ENCODE data around the gene PDE1A.

PDE1A gene

GRCh38 chr2:182267971-182268370, 158.9 kb downstream of the PDE1A start:
- no peak for DNase-seq (ENCODE audit: low read depth in 2 of 2)

- DNase-seq (ENCODE audit: low read depth in 2 of 2), result no peak
Observed at GRCh38 chr2:182266909-182267308, 159.9 kb downstream of the PDE1A start.

GRCh38 chr2:182265718-182266117, 161.1 kb downstream of the PDE1A start:
- DNase-seq (ENCODE audit: low read depth in 2 of 2), result no peak

DNA sequence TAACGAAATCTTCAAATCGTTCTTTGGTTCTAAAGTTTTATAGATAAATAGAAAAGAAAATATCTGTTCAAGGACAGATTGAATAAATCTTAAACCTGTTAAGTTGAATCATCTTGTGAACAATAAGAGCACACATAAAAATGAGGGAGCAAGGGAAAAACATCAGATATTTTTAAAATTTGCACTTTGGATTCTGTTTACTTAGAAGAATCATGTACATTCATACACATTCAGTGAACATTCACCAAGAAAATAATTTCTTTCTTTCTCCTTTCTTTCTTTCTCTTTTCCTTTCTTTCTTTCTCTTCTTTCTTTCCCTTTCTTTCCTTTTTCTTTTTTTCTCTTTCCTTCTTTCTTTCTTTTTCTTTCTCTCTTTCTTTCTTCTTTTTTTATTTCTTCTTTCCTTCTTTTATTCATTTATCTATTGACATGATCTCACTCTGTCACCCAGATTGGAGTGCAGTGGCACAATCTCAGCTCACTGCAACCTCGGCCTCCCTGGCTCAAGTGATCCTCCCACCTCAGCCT, 164.9 kb downstream of the PDE1A start:
- no peak for DNase-seq (ENCODE audit: low read depth in 2 of 2)

DNA sequence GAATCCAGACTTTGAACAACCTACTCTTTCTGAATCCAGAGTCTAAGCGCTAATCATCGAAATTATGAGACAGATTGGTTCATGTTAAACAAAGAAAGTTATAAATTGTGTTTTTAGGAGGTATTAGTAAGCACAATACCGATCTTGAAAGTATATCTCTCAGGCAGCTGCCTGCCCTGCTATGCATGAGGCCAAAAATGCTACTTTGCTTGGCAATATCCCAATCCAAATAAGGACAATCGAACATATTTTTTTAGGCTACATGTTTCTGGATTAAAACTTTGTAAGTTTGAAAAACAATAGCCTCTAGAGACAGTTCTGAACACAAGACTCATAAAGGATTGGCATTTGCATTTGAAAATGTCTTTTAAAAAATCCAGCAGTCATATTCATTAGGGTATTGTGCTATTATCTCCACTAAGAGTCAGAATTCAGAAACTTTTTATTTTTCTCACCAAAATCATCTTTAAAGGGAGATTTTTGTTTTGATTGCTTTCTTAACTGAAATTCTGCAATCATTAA, 167.1 kb downstream of the PDE1A start:
- DNase-seq (ENCODE audit: low read depth in 2 of 2), result no peak

DNA sequence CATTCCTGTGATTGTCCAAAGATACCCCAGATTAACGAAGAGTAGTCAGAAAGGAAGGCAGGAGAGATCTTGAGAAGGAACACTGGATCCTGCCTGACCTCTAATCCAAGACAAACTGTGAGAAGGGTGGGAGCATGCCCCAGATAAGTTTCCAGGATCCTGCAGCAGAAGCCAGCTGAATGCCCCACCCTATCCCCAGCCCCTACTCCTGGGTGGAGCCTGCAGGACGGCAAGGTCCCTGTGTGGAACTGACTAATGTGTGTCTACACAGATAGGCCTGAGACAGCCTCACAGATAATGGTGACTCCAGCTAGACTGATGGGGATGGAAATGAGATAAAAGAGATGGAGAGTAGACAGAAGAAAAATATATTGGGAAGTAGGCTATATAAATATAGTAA, 174.3 kb downstream of the PDE1A start:
- no peak for DNase-seq (ENCODE audit: low read depth in 2 of 2)

DNA sequence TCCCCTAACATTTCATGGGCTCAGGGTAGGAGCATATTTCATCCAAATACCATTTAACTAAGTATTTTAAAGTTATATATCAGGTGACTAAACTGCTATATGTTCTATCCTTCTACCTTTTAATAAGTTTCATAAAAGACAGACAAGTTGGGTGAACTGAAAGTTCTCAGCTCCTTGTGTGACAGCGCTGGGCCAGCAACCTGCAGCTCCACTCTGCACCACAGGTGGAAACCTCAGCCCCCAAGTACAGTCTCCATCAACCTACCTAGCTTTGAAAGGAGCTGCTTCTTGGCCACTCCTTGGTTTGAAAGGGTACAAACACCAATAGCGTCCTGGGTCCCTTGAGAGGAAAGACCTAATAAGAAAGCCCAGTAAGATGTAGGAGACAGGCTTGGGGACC, 177.9 kb downstream of the PDE1A start:
- no peak for DNase-seq (ENCODE audit: low read depth in 2 of 2)

- no peak for DNase-seq (ENCODE audit: low read depth in 2 of 2)
Observed at GRCh38 chr2:182248362-182248761, 178.5 kb downstream of the PDE1A start.

DNA sequence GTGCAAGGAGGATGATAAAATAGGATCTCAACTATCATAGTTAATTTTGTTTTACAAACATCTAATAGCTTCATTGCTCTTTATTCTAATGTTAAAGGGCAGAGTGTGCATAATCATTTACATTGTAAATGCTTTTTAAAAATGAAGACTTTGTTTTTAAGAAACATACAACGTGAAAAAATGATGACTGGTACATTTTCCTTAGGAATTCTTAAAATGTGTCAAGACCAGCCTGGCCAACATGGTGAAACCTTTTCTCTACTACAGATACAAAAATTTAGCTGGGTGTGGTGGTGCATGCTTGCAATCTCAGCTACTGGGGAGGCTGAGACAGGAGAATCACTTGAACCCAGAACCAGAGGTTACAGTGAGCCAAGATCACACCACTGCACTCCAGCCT, 179.0 kb downstream of the PDE1A start:
- DNase-seq (ENCODE audit: low read depth in 2 of 2), result no peak

- DNase-seq (ENCODE audit: low read depth in 2 of 2), result no peak
Observed at GRCh38 chr2:182245963-182246362, 180.9 kb downstream of the PDE1A start.

- no peak for DNase-seq (ENCODE audit: low read depth in 2 of 2)
Observed at GRCh38 chr2:182242609-182243008, 184.2 kb downstream of the PDE1A start.

DNA sequence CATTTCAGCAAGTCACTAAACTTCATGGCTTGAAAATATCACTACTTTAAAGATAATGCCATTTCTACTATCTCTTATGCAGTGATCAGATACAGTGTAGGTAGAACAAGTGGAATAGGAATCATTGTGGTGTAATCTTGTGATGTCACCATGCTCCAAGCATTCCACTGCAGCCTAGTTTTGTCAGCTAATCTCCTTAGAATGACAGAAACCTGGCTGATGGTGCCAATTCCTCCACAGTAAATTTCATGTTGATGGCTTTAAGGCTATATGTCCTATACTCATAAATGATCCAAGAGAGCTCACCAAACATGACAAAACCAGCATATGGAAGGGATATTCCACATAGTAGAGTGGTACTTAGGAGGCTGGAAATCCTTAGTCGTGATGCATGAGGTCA, 184.9 kb downstream of the PDE1A start:
- no peak for DNase-seq (ENCODE audit: low read depth in 2 of 2)

DNA sequence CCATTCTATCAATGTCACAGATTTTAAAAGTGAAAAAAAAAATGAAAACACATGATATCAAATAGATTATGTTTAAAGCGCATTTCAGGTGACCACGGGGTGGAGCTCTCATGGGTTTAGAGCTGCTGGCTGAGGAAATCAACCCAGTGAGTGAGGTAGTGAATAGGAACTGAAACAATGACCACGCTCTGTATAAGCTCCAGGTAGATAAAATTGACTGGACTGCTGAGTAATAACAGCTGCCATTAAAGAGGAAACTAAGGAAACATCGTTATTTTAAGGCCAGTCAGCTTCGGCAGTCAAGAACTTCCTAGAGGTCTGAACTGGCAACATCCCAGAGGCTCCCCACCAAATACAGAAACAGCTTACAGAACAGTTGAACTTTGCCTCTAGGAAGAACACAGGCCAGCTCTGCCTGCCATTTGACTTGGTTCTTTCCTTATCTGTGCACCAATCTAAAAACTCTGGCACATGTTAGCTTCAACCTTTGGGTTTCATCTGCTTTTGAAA, 185.9 kb downstream of the PDE1A start:
- DNase-seq (ENCODE audit: low read depth in 2 of 2), result no peak

GRCh38 chr2:182230561-182230960, 196.3 kb downstream of the PDE1A start:
- no peak for DNase-seq (ENCODE audit: low read depth in 2 of 2)

- no peak for DNase-seq (ENCODE audit: low read depth in 2 of 2)
Observed at GRCh38 chr2:182229297-182229696, 197.5 kb downstream of the PDE1A start.

- no peak for DNase-seq (ENCODE audit: low read depth in 2 of 2)
Observed at GRCh38 chr2:182228741-182229140, 198.1 kb downstream of the PDE1A start.

- DNase-seq (ENCODE audit: low read depth in 2 of 2), result no peak
Observed at GRCh38 chr2:182228073-182228473, 198.8 kb downstream of the PDE1A start.

- DNase-seq (ENCODE audit: low read depth in 2 of 2), result no peak
Observed at GRCh38 chr2:182226807-182227206, 200.0 kb downstream of the PDE1A start.

DNA sequence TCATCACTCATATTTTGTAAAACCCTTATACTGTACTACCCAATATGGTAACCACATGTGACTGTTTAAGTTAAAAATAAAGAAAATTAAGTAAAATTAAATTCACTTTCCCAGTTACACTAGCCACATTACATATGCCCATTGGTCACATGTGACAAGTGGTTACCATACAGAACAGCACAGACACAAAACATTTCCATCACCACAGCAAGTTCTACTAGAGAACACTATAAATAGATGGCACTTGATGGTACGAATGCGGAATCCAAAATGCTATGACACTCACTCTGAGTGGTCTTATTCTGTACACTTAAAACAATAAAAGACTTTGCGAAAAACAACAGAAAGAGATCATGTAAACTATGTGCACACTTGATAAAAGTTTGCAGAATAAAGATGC, 202.2 kb downstream of the PDE1A start:
- DNase-seq (ENCODE audit: low read depth in 2 of 2), result no peak

DNA sequence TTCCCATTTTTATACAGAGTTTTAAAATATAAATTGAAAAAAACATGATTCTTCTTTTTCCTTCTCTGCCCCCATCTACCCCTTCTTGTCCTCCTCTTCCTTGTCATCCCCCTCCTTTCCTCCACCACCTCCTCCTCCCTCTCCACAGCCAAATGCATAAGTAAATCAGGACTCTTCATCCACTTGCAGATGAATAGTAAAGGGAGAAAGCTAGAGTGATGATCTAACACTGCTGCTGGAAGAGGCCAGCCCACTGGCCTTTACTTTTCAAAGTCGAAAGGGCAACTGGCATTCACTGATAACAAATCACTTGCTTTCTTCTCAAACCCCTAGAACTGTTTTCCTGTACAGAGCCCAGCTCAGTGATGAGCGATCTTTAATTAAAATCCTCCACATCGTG, 205.8 kb downstream of the PDE1A start:
- DNase-seq (ENCODE audit: low read depth in 2 of 2), result no peak

DNA sequence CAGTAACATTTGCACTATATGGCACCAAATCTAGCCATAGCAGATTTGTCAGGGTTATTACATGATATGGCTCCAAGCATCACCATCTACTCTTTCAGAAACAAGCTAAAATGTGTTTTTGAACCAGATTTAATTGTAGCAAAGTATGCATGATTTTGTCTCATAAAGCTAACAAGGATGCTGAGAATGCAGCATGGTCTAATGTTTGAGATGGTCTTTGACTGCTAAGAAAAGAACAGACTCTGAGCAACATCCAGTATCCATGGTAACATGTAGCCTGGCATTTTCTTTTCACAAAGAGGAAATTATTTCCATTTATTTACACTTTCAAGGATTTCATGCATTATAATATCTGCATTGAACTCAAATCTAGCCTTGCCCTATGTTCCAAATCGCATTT, 206.5 kb downstream of the PDE1A start:
- no peak for DNase-seq (ENCODE audit: low read depth in 2 of 2)

DNA sequence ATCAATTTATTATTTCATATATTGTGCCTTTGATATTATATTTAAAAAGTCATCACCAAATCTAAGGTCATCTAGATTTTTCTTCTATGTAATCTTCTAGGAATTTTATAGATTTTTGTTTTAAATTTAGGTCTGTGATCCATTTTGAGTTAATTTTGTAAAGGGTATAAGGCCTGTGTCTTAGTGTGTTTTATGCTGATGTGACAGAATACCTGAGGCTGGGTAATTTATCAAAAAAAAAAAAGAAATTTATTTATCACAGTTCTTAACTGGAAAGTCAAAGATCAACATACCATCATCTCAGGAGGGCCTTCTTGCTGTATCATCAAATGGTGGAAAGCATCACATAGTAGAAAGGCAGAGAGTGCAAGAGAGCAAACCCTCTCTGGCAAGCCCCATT, 216.2 kb downstream of the PDE1A start:
- DNase-seq (ENCODE audit: low read depth in 2 of 2), result no peak

DNA sequence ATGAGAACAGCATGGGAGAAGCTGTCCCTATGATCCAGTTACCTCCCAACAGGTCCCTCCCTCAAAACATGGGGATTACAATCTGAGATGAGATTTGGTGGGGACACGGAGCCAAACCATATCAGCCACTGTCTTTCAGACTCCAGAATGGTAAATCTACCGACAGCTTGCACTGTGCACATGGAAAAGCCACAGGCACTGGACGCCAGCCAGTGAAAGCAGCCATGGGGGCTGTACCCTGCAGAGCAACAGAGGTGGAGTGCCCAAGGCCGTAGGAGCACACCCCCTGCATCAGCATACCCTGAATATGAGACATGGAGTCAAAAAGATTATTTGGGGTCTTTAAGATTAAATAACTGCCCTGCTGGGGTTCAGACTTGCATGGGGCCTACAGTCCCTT, 218.4 kb downstream of the PDE1A start:
- no peak for DNase-seq (ENCODE audit: low read depth in 2 of 2)

GRCh38 chr2:182207049-182207746, 219.6 kb downstream of the PDE1A start:
- no peak for DNase-seq (ENCODE audit: low read depth in 2 of 2)
